ENCODE measurements around the gene GRIK4. TPM values are rescaled to one million over a fixed set of nuclear protein-coding genes. Genes with fewer than 3 reads are reported as not detected.
A peak's percentile ranks its signal among the peaks of the same experiment; 100 is the strongest.

Gene GRIK4
- total and polyA plus RNA-seq, 9 of the 15 experiments (the other 6 are each of a cell fraction or from before 2014, with no cell fraction given): not detected

GRCh38 chr11:120985718-120986569, 474.4 kb downstream of the GRIK4 start (continued):
- TF ChIP-seq VEZF1 (CRISPR knock-in tag; IDR thresholded peaks at IDR 0.05): peak; percentile 88
- TF ChIP-seq FOS (IDR thresholded peaks at IDR 0.05; ENCODE audit: extremely low read depth, insufficient read length): no peak
- TF ChIP-seq IRF2 (CRISPR knock-in tag; IDR thresholded peaks at IDR 0.05): no peak
- TF ChIP-seq ZNF324 (CRISPR knock-in tag; IDR thresholded peaks at IDR 0.05): no peak
- TF ChIP-seq SRSF7 (optimal IDR thresholded peaks at IDR 0.05; ENCODE audit: low read depth, low read length): no peak
- no peak for TF ChIP-seq ZNF239 (CRISPR knock-in tag; IDR thresholded peaks at IDR 0.05)
- no peak for TF ChIP-seq MEF2D (tag; conservative IDR thresholded peaks at IDR 0.05; ENCODE audit: low read depth)

DNA sequence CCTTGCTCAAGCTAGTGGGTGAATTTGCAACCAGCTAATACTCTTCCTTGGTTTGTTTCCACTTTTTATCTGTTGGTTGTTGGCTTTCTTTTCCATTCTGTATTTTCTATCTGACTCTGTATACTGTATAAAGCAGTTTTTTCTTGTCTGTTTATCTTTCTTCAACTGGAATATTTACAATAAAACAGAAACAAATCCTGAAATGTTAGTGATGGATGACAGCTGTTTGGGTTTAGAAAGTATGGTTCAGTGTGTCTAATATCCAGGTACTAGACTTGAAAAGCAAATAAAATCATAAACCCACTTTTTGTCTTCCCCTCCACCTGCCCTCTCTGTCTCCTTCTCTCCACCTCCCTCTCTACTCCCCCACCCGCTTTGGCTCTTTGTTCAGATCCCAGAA, 477.1 kb downstream of the GRIK4 start:
- BruUV-seq (replicated peaks): no TSS peak
- DNase-seq (ENCODE audit: extremely low read depth in 1 of 4, low spot score in 3 of 4) (no peak), ATAC-seq (no peak), FAIRE-seq (no peak)
- H3K9ac ChIP-seq (ENCODE audit: insufficient read depth in 1 of 2, low read depth in 2 of 2, low read length in 2 of 2): no peak overlapping the region
- in situ Hi-C loops (cut with MboI): no loop called here
- no peak overlapping the region for H3K4me2 ChIP-seq (ENCODE audit: insufficient read depth, low read length)
- H4K20me1 ChIP-seq (replicated peaks; ENCODE audit: control insufficient read depth, insufficient read depth, low read length): no peaks in the 10 kb centered on the region
- no peak overlapping the region for H2AFZ ChIP-seq (ENCODE audit: low read depth, low read length)
- no peak overlapping the region for H3K27ac ChIP-seq (ENCODE audit: extremely low read depth, low read depth, low read length)
- POLR2A ChIA-PET: interaction anchor here (0.7 kb wide), 1 partner anchor 63 kb away, joined by 3 read pairs; no protein-coding TSS in a partner anchor
- TF ChIP-seq BACH1 (tag; IDR thresholded peaks at IDR 0.05) (no peak), PURB (CRISPR knock-in tag; IDR thresholded peaks at IDR 0.05; ENCODE audit: low read depth) (no peak), ZNF592 (IDR thresholded peaks at IDR 0.05) (no peak), ATF3 (IDR thresholded peaks at IDR 0.05) (no peak), ATF3 (CRISPR knock-in tag; conservative IDR thresholded peaks at IDR 0.05) (no peak), ETV1 (tag; conservative IDR thresholded peaks at IDR 0.05; ENCODE audit: low read depth) (no peak), TEAD2 (tag; IDR thresholded peaks at IDR 0.05) (no peak)
- H3K9me3 ChIP-seq (replicated peaks; ENCODE audit: control insufficient read depth, insufficient read depth, low read depth, low read length): no peaks in the 10 kb centered on the region
- peaks cover 14 to 29% of the 10 kb centered on the region in 2 experiments; a peak in 4 of 5 replicates for H3K27me3 ChIP-seq (ENCODE audit: control insufficient read depth in 2 of 2, insufficient read depth in 2 of 2, low read length in 2 of 2)
- 13% methylated on average over 1 of the region's 1 CpG for WGBS (ENCODE audit: insufficient coverage, low coverage, missing lambda C conversion rate)
- H3K4me1 ChIP-seq (replicated peaks in 1 of 2; ENCODE audit: control insufficient read depth in 2 of 2, insufficient read depth in 2 of 2, low read length in 2 of 2): peaks cover 0 to 5% of the 10 kb centered on the region in 2 experiments; a peak in 2 of 5 replicates
- no peak overlapping the region for H3K4me3 ChIP-seq
- H3K9me1 ChIP-seq (ENCODE audit: control insufficient read depth, insufficient read depth, low read length): no peaks in the 10 kb centered on the region
- intact Hi-C loops (cut with micrococcal nuclease): no loop called here
- CTCF ChIA-PET (ENCODE audit: low intra/inter-chr PET ratio): no interaction called here
- no peaks in the 10 kb centered on the region for H3K79me2 ChIP-seq (ENCODE audit: control insufficient read depth, insufficient read depth, low read length)
- no peaks in the 10 kb centered on the region for H3K36me3 ChIP-seq (ENCODE audit: control insufficient read depth, insufficient read depth, low read length)

All from K562 (cell line).